Esophagus muscularis mucosa (tissue), 4 donors: ENCODE results near the gene BRSK1.

Experiments
- CTCF ChIP-seq, 3 experiments: fragments of 200-600 bp in 2 of 3; fragments of 450-650 bp in 1 of 3; sonication (generic) in 2 of 3; IDR thresholded peaks; one replicate each; pipeline ENCODE4 v1.5.1; 2017 to 2019; ENCODE audit warnings: antibody characterized with exemption in 3 of 3, mild to moderate bottlenecking in 2 of 3, moderate library complexity in 1 of 3
- EP300 ChIP-seq: sonication (generic); formaldehyde crosslinking; IDR thresholded peaks from one replicate; pipeline ENCODE4 v1.6.1; 2017; ENCODE audit warnings: antibody characterized with exemption
- POLR2A ChIP-seq: fragments of 450-650 bp; IDR thresholded peaks from one replicate; pipeline ENCODE4 v1.6.1; 2017; ENCODE audit warnings: antibody characterized with exemption, moderate library complexity, mild to moderate bottlenecking, low read depth
- POLR2AphosphoS5 ChIP-seq, 2 donors: sonication (generic); formaldehyde crosslinking; IDR thresholded peaks; one replicate each; pipeline ENCODE4 v1.6.1; 2017; ENCODE audit warnings: antibody characterized with exemption in 2 of 2

GRCh38 chr19:55352040-55352439 is 68.2 kb downstream of the BRSK1 start:
- TF ChIP-seq CTCF (IDR thresholded peaks at IDR 0.05) (no peak), POLR2A (no peak), POLR2AphosphoS5 (IDR thresholded peaks at IDR 0.05) (no peak), EP300 (no peak)
